Measurements from ENCODE around the gene LPCAT3. TPM values are rescaled to one million over a fixed set of nuclear protein-coding genes. Genes with fewer than 3 reads are reported as not detected.
"Not testable (repeated sequence)": the region's sequence is repeated elsewhere in the genome, so short reads cannot be mapped to it uniquely, and the experiment has no call there.

LPCAT3 gene
- total RNA-seq, 1 experiment from 2014 or later = 30.2 TPM

GRCh38 chr12:7059780-7060179 lies 41.5 kb upstream of the LPCAT3 start:
- no peak for TF ChIP-seq CTCF (IDR thresholded peaks at IDR 0.05; ENCODE audit: unreplicated experiment)
- CTCF ChIA-PET = interaction anchor here (1.2 to 2.1 kb wide), 3 partner anchors 9 to 49 kb away, joined by 3 to 10 read pairs (median 3); partner anchors contain the start of gene C1RL
- Mint-ChIP-seq H3K27me3 (ENCODE audit: unreplicated experiment) (peaks cover 17% of the 10 kb centered on the region), H3K4me3 (ENCODE audit: low read depth, unreplicated experiment) (no peak overlapping the region), H3K27ac (ENCODE audit: unreplicated experiment) (no peak overlapping the region), H3K36me3 (ENCODE audit: insufficient read depth, unreplicated experiment) (no peaks in the 10 kb centered on the region), H3K9me3 (ENCODE audit: low read depth, unreplicated experiment) (no peaks in the 10 kb centered on the region), H3K4me1 (ENCODE audit: low read depth, unreplicated experiment) (peaks cover 14% of the 10 kb centered on the region)
- intact Hi-C loops (cut with micrococcal nuclease; ENCODE audit: unreplicated experiment) = loop anchor here (1.0 kb wide), 2 partner anchors 33 to 50 kb away; partner anchors contain the start of genes C1R and C1RL
- BruUV-seq (replicated peaks) = no TSS peak
- no peak for DNase-seq

- Mint-ChIP-seq H3K9me3 (ENCODE audit: low read depth, unreplicated experiment) (peaks cover 2% of the 10 kb centered on the region), H3K27me3 (ENCODE audit: unreplicated experiment) (peaks cover 26% of the 10 kb centered on the region), H3K27ac (ENCODE audit: unreplicated experiment) (no peak overlapping the region), H3K36me3 (ENCODE audit: insufficient read depth, unreplicated experiment) (no peaks in the 10 kb centered on the region), H3K4me1 (ENCODE audit: low read depth, unreplicated experiment) (peaks cover 14% of the 10 kb centered on the region), H3K4me3 (ENCODE audit: low read depth, unreplicated experiment) (no peak overlapping the region)
- intact Hi-C loops (cut with micrococcal nuclease; ENCODE audit: unreplicated experiment) = no loop called here
- no TSS peak for BruUV-seq (replicated peaks)
- CTCF ChIA-PET = interaction anchor here (1.2 kb wide), 1 partner anchor 10 kb away, joined by 3 read pairs; no protein-coding TSS in a partner anchor
- no peak for TF ChIP-seq CTCF (IDR thresholded peaks at IDR 0.05; ENCODE audit: unreplicated experiment)
- no peak for DNase-seq
Measured at GRCh38 chr12:7058850-7059395, 40.6 kb upstream of the LPCAT3 start.

- TF ChIP-seq CTCF (IDR thresholded peaks at IDR 0.05; ENCODE audit: unreplicated experiment) = no peak
- intact Hi-C loops (cut with micrococcal nuclease; ENCODE audit: unreplicated experiment) = no loop called here
- Mint-ChIP-seq H3K27me3 (ENCODE audit: unreplicated experiment) (peaks cover 32% of the 10 kb centered on the region), H3K9me3 (ENCODE audit: low read depth, unreplicated experiment) (peaks cover 2% of the 10 kb centered on the region), H3K27ac (ENCODE audit: unreplicated experiment) (no peak overlapping the region), H3K4me1 (ENCODE audit: low read depth, unreplicated experiment) (peaks cover 14% of the 10 kb centered on the region), H3K4me3 (ENCODE audit: low read depth, unreplicated experiment) (no peak overlapping the region), H3K36me3 (ENCODE audit: insufficient read depth, unreplicated experiment) (no peaks in the 10 kb centered on the region)
- BruUV-seq (replicated peaks) = no TSS peak
- CTCF ChIA-PET = no interaction called here
- DNase-seq = no peak
Measured at GRCh38 chr12:7058163-7058845, 40.0 kb upstream of the LPCAT3 start.

- CTCF ChIA-PET = interaction anchor here (0.6 kb wide), 1 partner anchor 124 kb away, joined by 7 read pairs; no protein-coding TSS in a partner anchor
- peaks cover 12% of the 10 kb centered on the region for H3K4me1 Mint-ChIP-seq (ENCODE audit: low read depth, unreplicated experiment)
Measured at GRCh38 chr12:7055736-7056135, 37.5 kb upstream of the LPCAT3 start.

GRCh38 chr12:7054925-7055324 lies 36.6 kb upstream of the LPCAT3 start:
- H3K27me3 Mint-ChIP-seq (ENCODE audit: unreplicated experiment) = peaks cover 51% of the 10 kb centered on the region
- H3K36me3 Mint-ChIP-seq (ENCODE audit: insufficient read depth, unreplicated experiment) = no peaks in the 10 kb centered on the region
- no peak for DNase-seq
- intact Hi-C loops (cut with micrococcal nuclease; ENCODE audit: unreplicated experiment) = no loop called here
- H3K4me1 Mint-ChIP-seq (ENCODE audit: low read depth, unreplicated experiment) = peaks cover 3% of the 10 kb centered on the region
- CTCF ChIA-PET = no interaction called here
- H3K9me3 Mint-ChIP-seq (ENCODE audit: low read depth, unreplicated experiment) = peaks cover 2% of the 10 kb centered on the region
- TF ChIP-seq CTCF (IDR thresholded peaks at IDR 0.05; ENCODE audit: unreplicated experiment) = no peak
- H3K4me3 Mint-ChIP-seq (ENCODE audit: low read depth, unreplicated experiment) = no peak overlapping the region
- BruUV-seq (replicated peaks) = no TSS peak
- H3K27ac Mint-ChIP-seq (ENCODE audit: unreplicated experiment) = no peak overlapping the region

More at GRCh38 chr12:7055736-7056135, 37.5 kb upstream of the LPCAT3 start:
- intact Hi-C loops (cut with micrococcal nuclease; ENCODE audit: unreplicated experiment); H3K9me3 Mint-ChIP-seq (ENCODE audit: low read depth, unreplicated experiment); H3K4me3 Mint-ChIP-seq (ENCODE audit: low read depth, unreplicated experiment); H3K27ac Mint-ChIP-seq (ENCODE audit: unreplicated experiment); H3K36me3 Mint-ChIP-seq (ENCODE audit: insufficient read depth, unreplicated experiment); BruUV-seq (replicated peaks); DNase-seq: not testable (repeated sequence)
- peaks cover 46% of the 10 kb centered on the region for H3K27me3 Mint-ChIP-seq (ENCODE audit: unreplicated experiment)

GRCh38 chr12:7049973-7050372 lies 31.7 kb upstream of the LPCAT3 start:
- intact Hi-C loops (cut with micrococcal nuclease; ENCODE audit: unreplicated experiment); H3K9me3 Mint-ChIP-seq (ENCODE audit: low read depth, unreplicated experiment); BruUV-seq (replicated peaks); CTCF ChIA-PET; H3K36me3 Mint-ChIP-seq (ENCODE audit: insufficient read depth, unreplicated experiment); H3K27ac Mint-ChIP-seq (ENCODE audit: unreplicated experiment); DNase-seq; H3K4me1 Mint-ChIP-seq (ENCODE audit: low read depth, unreplicated experiment); H3K4me3 Mint-ChIP-seq (ENCODE audit: low read depth, unreplicated experiment): not testable (repeated sequence)
- peaks cover 50% of the 10 kb centered on the region for H3K27me3 Mint-ChIP-seq (ENCODE audit: unreplicated experiment)

Data from Calu3 (cell line).